NCI-H345 treated with DMSO at 0.1 percent for 48 hours (cell line): ENCODE data around the gene TRAPPC2L.

Experiments
- DNase-seq: peaks from one replicate; lab custom pipeline; 2025; ENCODE audit not compliant: unreplicated experiment; lab: John Stamatoyannopoulos, UW

Gene TRAPPC2L

GRCh38 chr16:88837806-88838205, 19.1 kb upstream of the TRAPPC2L start:
- no peak for DNase-seq

GRCh38 chr16:88838566-88838965, 18.4 kb upstream of the TRAPPC2L start:
- no peak for DNase-seq

- DNase-seq, result no peak
Measured at GRCh38 chr16:88839026-88839529, 17.8 kb upstream of the TRAPPC2L start.

- no peak for DNase-seq
Measured at GRCh38 chr16:88839745-88840599, 17.0 kb upstream of the TRAPPC2L start.

GRCh38 chr16:88840600-88841215, 16.2 kb upstream of the TRAPPC2L start:
- DNase-seq, result no peak

GRCh38 chr16:88841521-88842307, 15.2 kb upstream of the TRAPPC2L start:
- no peak for DNase-seq

GRCh38 chr16:88842308-88842756, 14.6 kb upstream of the TRAPPC2L start:
- DNase-seq, result no peak

GRCh38 chr16:88842806-88843205, 14.1 kb upstream of the TRAPPC2L start:
- no peak for DNase-seq

- DNase-seq, result no peak
Measured at GRCh38 chr16:88843256-88843655, 13.7 kb upstream of the TRAPPC2L start.

- no peak for DNase-seq
Measured at GRCh38 chr16:88844419-88845036, 12.4 kb upstream of the TRAPPC2L start.

- DNase-seq, result no peak
Measured at GRCh38 chr16:88846088-88846487, 10.8 kb upstream of the TRAPPC2L start.

- DNase-seq, result no peak
Measured at GRCh38 chr16:88847654-88848053, 9.3 kb upstream of the TRAPPC2L start.

- no peak for DNase-seq
Measured at GRCh38 chr16:88848557-88848956, 8.4 kb upstream of the TRAPPC2L start.

- no peak for DNase-seq
Measured at GRCh38 chr16:88850531-88851199, 6.3 kb upstream of the TRAPPC2L start.

GRCh38 chr16:88851616-88852015, 5.3 kb upstream of the TRAPPC2L start:
- DNase-seq, result no peak

- no peak for DNase-seq
Measured at GRCh38 chr16:88853325-88853941, 3.5 kb upstream of the TRAPPC2L start.

GRCh38 chr16:88854306-88855111, 2.4 kb upstream of the TRAPPC2L start:
- DNase-seq, result no peak

GRCh38 chr16:88855176-88855575, 1.8 kb upstream of the TRAPPC2L start:
- no peak for DNase-seq

GRCh38 chr16:88855736-88856121, 1.2 kb upstream of the TRAPPC2L start:
- no peak for DNase-seq
